ENCODE measurements around the gene MEGF6.

Gene MEGF6

DNA sequence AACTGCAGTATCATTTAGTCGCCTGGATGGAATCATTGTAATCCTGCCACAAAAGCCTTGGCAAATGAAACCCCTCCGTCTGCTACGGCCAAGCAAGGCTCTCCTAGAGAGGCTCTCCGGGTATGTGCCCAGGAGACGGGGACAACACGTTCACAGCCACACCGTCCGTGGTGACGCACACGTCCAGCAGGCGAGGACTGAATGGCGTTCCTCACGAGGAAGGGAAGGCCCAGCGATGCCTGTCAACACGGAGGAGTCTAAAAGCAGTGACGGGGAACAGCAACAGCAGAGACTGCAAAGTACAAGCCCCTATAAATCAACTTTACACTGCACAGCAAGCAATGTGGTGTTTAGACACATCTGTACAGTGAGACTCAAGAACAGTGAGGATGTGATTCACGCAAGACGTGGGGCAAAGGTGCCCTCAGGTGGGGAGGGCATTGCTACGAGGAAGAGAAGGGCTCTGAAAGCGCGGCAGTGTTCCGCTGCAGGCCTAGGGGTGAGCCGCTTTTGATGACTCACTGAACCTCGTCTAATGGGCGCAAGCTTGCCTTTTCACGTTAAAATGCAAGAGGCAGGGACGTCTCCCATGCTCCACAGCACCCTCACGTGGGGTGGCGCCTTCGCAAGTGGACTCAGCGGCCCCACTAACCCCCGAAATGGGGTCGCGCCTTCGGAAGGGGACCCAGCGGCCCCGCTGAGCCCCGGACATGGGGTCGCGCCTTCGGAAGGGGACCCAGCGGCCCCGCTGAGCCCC, 31.8 kb upstream of the MEGF6 start:
- no peak for FAIRE-seq

DNA sequence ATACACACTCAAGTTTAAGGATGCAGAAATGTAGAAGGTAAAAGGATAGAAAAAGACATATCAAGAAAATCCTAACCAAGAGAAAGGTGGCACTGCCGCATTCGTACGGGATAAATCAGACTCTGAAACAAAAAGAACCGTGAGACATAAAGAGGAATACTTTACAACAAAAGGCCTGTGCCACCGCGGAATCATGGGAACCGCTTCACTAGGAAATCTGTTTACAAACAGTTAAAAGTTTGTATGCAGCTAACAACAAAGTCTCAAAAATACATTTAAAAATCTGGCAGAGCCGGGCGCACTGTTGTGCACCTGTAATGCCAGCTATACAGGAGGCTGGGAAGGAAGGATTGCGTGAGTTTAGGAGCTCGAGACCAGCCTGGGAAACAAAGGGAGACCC, 30.5 kb upstream of the MEGF6 start:
- FAIRE-seq, result no peak

DNA sequence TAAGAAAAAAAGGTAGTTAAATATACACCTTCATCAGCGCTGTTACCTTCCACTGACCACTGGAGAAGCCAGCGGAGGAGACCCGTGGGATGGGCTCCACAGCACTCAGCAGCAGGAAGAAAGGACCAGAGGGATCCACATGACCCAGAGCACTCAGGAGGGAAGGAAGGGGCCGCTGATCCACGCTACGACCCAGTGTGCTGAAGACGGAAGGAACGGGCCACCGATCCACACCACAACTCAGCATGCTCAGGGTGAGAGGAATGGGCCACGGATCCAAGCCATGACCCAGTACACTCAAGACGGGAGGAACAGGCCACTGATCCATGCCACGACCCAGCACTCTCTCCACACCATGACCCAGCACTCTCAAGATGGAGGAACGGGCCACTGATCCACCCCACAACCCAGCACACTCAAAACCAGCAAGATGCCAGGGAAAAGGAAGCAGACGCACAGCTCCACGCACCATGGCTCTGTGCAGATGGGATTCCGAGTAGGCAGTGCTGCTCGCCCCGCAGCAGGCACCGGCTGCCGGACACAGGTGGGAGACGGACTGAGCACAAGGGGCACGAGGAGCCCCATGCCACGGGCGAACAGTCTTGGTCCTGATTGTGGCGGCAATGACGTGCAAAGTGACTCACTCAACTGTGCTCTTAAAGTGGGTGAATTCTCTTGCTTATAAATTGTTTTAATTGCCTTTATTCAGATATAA, 29.9 kb upstream of the MEGF6 start:
- no peak for FAIRE-seq

DNA sequence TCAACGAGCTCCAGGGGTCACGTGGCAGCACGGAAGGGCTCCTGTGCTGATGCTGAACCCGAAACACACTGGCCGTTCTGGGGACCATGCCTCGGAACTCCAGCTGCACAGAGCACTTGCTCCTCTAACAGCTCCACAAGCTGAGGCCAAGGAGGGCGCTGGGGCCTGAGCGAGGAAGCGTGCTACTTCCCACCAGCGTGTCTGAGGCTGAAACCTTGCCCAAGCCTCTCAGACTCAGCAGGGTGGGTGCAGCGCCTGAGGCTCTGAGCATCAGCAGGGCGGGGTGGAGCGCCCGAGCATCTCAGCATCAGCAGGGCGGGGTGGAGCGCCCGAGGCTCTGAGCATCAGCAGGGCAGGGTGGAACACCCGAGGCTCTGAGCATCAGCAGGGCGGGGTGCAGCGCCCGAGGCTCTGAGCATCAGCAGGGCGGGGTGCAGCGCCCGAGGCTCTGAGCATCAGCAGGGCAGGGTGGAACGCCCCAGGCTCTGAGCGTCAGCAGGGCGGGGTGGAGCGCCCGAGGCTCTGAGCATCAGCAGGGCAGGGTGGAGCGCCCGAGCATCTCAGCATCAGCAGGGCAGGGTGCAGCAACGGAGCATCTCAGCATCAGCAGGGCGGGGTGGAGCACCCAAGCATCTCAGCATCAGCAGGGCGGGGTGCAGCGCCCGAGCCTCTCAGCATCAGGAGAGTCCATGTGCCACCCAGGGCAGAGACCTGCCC, 29.0 kb upstream of the MEGF6 start:
- FAIRE-seq, result no peak

DNA sequence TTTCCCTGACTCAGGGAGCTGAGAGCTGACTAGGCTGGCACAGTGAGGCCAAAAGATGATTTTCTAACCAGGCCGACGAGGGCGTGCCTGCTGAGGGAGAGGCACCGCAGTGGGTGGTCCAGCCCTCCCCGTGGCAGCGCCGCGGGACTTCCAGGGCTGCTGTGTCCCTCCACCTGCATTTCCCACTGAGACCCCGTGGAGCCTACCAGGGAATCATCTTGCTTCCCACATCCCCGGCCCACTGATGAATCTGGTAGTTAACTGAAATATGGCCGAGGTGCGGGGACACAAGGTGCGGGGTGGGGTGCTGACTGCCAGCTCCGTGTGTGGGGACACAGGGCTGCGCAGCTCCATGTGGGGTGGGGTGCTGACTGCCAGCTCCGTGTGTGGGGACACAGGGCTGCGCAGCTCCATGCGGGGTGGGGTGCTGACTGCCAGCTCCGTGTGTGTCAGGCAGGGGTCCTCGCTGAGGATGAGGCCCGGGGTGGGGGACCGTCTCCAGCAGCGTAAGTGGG, 28.1 kb upstream of the MEGF6 start:
- no peak for FAIRE-seq

DNA sequence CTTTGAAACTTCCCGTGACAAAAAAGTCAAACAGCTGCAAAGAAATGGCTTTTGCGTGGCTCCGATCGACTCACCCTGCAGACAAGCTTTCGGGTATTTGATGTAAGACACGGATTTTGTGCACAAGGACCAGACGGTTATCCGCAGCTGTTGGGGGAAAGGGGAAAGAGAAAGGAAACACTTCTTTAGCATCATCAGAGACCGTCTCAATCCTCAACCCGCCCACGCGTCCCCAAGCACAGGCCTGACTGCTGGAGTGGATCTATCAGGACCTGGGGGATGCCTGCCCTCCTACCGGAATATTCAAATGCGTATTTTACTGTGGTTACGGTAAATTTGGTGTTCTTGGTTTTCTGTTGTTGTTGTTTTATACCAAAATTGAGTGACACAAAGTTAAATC, 27.4 kb upstream of the MEGF6 start:
- FAIRE-seq, result no peak

DNA sequence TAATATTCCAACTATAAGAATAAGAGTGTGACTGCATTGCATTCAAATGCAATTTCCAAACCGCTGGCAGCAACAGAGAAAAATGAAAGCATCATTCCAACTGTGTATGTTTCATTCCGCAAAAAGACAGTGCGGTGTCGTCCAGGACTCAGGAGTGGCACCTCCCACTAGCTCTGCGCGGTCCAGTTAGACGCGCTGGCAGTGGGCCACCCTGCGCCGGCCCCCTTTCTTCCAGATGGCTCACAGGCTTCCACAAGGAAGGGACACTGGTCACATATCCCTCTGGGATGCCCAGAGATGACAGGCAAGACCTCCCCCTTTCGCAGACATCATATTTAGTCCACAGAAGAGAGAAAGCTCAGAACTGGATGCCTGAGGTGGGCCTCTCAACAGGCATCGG, 26.7 kb upstream of the MEGF6 start:
- FAIRE-seq, result no peak

DNA sequence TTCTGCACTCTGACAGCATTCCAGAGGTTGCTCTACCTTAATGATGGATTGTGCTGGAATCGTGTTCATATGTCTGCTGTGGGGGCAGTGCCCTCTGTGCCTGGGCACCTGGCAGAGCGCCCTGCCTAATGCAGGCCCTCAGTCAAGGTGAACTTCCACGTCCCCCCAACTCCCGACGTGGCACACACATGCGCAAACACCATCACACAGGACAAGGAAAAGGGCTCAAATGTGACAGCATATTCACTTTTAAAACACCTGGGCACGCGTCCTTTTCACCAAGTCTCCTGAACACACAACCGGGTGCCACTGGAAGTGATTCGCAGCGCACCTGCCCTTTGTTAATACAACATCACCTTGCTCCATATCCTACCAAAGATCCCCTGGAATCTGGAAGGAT, 25.2 kb upstream of the MEGF6 start:
- no peak for FAIRE-seq

DNA sequence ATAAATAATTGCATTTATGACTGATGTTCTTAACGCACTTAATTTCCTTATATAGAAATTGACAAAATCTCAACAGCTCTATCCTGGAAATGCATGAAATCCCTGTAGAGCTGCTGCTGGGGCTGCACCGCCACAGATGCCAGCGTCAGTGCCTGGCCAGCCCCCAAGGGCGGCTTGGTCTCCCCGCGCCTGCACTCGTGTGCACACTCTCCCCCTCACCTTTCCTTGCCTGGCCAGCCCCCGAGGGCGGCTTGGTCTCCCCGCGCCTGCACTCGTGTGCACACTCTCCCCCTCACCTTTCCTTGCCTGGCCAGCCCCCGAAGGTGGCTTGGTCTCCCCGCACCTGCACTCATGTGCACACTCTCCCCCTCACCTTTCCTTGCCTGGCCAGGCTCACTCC, 24.8 kb upstream of the MEGF6 start:
- FAIRE-seq, result no peak

DNA sequence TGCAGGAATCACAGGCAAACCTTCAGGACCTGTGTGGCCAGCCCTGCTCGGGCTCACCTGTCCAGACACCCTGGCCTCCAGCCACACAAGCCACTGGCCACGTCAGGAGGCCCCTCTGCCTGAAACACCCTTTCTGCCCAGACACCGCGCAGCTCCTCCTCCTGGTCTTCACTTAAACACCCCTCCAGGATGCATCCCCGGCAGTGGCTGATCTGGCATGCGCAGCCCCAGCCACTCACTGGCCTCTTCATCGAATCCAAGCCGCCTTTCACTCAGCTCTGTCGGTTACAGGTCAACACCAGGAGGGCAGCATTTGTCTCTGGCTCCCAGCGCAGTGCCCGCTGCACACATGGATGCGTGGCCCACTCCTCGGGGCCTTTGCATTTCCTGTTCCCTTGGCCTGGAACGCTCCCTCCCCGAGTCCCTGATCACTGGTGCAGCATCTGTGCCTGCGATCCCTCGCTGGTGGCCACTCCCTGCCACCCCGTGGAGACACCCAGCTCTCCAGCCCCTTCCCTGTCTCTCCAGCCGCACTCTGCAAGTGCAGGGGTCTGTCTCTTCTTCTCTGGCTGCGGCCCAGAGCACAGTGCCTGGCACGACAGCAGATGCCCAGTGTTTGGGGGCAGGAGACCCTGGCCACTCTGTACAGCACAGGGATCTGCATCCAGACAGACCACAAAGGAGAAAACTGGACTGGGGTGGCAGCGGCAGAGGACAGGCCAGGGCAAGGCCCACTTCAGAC, 22.9 kb upstream of the MEGF6 start:
- no peak for FAIRE-seq

DNA sequence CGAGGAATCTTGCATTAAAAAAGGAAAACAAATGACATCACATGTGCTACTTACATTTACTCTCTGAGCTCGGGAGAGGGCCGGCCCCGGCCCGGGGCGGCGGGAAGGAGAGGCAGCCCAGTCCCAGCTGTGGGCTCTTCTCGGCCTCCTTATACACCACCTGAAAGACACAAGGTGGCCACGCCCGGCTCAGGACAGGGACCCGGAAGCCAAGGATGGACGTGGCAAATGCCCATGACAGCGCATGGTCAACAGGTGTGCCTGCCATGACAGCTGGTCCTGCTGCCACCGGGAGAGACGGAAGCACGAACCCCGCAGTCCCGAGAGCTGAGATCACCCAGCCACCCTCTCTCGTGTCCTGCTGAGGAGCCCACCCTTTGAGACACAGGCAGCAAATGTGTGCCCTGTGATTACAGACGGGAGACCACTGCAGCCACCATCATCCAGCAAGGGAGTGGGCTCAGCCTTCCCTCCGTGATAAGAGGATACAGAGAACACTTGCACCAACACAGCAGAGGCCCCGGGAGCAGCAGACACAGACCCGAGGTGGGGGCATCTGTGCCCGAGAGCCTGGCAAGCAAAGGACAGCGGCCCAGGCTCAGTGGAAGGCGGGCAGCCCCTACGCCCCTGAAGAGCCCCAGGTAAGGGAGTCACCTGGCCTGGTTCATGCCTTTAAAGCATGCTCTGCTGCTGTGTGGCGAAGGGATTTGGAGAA, 22.2 kb upstream of the MEGF6 start:
- no peak for FAIRE-seq

DNA sequence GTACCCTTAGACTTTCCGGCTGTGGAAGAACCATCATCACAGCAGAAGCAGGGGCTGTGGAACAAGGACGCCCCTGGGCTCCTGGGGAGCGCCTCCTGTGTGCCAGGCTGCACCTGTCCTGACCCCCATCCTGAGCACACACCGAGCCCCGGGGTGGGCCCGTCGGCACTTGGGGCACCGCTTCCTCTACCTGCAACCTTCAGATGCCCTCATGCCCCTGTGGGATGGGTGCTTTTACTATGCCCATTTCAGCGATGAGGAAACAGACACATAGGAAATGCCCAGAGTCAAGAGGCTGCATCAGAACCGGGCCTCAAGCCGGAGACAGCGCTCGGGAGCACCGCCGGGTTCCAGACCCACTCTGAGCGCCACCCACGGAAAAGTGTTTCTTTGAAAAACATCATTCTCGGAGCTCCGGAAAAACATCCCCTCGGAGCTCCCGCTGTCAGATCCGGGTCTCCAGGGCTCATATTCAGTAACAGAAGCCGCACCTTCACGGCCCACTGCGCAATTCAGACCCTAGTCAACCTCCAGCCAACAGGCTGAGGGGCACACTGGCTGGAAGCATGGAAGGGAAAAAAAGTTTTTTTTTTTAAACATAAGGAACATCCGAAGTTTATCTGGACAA, 21.5 kb upstream of the MEGF6 start:
- FAIRE-seq, result no peak

DNA sequence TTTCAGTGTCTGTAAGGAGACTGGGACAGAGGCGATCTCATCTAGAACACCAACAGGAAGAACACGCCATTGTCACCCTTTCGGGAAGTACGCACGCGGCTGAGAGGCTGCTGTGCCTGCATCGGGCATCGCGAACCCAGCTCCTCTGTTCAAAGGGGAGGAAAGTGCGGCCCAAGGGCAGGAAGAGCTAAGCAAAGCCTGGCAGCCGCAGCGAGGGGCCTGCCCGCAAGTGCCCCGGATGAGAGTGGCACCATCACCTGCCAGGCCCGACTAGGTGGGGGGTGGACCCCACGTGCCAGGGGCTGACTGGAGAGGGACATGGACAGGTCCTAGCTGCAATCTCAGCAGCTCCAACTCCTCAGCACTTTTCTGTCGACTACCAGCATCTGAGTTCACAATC, 21.0 kb upstream of the MEGF6 start:
- no peak for FAIRE-seq

DNA sequence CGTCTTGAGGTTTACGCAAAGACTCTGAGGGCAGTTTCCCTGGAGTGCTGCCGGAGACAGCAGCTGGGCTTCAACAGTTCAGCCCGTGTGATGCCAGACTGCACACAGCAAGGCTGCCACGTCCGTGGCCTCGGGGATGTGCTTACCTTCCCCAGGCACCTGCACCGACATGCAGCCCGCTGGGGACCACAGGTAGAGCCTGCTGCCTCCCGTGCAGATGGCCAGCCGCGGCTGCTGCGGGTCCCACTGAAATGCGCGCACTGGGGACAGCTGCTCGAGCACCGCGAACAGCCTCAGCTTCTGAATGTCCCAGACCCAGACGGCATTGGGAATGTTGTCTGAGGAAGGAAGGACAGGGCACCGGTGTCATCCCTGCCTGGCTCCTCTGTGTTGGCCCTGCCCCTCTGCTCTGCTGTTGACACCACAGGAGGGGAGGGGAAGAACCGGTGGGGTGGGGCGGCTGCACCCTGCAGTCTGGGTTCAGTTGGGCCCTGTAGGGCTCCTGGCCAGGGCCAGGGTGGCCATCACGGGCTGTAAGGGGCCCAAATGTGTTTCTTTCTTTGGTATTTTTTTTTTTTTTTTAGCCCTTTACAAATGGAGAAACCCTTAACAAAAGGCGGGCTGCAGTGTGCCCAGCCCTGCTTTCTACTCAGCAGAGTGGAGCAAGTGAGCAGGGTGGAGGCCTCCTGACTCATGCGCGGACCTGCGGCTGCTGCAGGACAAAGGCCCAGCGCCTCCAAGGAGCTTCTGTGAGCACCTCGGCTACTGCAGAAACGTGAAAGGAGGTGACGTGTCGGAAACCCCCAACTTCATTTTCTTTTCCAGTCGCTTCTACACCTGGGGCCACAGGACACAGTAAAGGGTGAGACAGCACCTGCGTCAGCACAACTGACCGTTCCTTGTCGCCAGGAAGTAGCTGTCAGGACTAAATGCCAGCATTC, 20.3 kb upstream of the MEGF6 start:
- no peak for FAIRE-seq

DNA sequence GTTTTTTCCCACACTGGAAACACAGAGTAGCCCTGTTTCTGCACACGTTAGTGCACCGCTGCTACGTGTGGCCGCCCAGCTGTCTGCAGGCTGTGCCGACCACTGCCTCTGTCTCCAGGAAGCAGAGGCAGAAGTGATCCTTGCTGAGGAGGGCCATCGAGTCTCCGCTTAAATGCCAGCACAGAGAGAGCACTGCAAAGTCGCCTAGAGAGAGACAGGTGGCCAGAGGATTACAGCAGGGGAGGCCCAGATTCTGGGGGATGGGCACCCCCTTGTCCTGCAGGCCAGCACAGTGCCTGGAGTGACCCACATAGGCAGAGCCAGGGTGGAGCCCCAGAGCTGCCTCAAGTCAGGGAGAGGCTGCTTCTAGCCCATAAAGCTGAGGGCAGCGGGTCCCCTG, 19.6 kb upstream of the MEGF6 start:
- no peak for FAIRE-seq

DNA sequence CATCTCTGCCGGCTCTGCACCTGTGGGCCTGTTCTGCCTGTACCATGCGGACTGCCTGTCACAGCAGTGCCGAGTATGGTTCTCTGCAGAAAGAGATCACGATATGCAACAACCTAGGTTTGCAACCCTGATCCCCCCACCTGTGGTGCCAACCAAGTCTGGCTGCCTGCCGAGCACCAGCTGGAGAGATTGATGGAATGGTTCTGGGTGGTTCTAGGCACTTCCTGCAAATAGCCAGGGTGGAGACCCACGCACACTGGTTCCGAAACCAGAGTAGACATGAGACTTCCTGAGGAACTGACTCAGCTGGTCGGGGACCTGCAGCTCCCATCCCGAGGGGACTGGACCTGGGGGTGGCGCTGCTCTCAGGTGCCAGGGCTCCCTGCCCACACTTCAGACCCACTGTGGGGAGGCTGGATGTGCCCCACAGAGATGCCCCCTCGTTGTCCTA, 18.9 kb upstream of the MEGF6 start:
- no peak for FAIRE-seq

DNA sequence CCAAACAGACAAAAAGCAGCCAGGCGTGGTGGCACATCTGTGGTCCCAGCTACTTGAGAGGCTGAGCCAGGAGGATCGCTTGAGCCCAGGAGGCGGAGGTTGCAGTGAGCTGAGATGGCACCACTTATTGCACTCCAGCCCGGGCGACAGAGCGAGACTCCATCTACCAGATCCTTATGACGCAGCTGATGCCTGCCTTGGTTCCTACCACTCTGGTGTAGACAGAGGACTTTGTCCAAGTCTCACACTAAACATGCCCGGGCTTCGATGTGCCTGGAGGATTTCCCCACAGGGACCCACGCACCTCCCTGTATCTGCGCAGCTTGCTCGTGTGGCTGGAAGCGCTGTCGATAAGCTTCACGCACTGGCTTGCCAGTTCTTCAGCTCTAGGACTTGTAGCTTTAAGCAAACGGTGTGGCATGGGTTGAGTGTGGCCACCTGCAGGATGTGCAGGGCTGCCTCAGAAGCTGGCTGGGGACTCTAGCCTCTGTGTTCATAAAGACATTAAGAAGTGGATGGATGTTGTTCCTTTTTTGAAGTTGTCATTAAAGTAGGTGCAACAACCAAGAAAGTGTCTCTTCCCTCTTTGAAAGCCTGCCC, 18.4 kb upstream of the MEGF6 start:
- no peak for FAIRE-seq

DNA sequence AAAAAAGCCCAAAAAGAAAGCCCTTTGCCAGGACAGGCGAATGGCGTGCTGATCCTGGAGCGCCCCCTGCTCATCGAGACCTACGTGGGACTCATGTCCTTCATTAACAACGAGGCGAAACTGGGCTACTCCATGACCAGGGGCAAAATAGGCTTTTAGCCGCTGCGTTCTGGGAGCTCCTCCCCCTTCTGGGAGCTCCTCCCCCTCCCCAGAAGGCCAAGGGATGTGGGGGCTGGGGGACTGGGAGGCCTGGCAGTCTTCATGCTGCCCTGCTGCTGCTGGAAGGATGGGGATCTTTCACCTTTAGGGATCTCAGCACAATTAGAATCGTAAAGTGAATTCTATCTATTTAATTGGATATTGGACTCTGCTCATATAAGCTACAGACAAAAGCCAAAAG, 17.1 kb upstream of the MEGF6 start:
- no peak for FAIRE-seq

DNA sequence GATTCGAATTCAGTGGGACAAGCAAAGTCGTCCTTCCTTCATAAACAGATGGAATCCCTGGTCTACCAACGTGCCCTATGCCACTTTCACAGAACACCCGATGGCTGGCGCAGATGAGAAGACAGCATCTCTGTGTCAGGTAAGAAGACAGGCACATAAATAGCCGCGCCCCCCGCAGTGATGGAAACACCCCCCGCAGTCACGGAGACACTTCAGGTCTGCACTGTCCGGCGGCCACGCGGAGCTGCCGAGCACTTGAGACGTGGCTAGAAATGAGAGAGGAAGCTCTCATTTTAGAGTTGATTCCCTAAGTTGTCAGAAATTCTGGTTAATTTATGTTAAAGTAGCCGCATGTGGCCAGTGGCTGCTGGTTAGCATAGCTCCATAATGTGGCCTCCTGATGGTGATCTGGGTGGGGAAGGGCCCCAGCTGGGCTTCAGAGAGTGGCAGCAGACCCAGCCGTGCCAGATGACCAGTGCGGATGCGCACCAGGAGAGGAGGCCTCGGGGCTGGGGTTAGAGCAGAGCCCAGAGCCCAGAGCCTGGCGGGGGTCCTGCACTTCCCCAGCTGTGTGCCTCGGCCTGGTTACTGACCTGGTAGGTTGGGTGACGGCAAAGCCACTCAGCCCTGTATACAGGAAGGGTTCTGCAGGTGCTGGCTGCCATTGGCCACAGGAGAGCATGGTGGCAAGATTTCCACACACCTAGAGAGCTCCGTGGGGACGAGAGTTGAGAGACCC, 16.4 kb upstream of the MEGF6 start:
- no peak for FAIRE-seq

DNA sequence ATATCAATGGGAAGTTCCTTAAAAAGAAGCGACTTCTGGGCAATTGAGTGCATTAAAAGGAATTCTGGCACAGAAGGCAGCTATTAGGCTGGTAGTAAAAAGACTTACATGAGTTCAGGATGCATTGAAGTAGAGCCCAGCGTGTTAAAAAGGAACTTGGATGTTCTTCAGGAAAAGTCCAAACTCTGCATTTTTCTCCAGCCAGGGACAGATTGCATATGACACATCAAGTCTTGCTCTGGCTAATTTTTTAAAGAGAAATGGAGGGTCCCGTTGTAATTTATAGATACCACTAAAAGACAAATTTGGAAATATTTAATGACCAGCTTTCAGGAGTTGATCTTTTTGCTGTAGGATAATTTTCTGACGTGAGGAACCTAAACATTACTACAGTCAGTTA, 14.7 kb upstream of the MEGF6 start:
- FAIRE-seq, result no peak
